ENCODE measurements around the gene ABCC11. TPM values are rescaled to one million over a fixed set of nuclear protein-coding genes. Genes with fewer than 3 reads are reported as not detected.
"Not testable (repeated sequence)": the region's sequence is repeated elsewhere in the genome, so short reads cannot be mapped to it uniquely, and the experiment has no call there.

The ABCC11 gene
- polyA plus RNA-seq, 1 donor = 0.18 TPM

DNA sequence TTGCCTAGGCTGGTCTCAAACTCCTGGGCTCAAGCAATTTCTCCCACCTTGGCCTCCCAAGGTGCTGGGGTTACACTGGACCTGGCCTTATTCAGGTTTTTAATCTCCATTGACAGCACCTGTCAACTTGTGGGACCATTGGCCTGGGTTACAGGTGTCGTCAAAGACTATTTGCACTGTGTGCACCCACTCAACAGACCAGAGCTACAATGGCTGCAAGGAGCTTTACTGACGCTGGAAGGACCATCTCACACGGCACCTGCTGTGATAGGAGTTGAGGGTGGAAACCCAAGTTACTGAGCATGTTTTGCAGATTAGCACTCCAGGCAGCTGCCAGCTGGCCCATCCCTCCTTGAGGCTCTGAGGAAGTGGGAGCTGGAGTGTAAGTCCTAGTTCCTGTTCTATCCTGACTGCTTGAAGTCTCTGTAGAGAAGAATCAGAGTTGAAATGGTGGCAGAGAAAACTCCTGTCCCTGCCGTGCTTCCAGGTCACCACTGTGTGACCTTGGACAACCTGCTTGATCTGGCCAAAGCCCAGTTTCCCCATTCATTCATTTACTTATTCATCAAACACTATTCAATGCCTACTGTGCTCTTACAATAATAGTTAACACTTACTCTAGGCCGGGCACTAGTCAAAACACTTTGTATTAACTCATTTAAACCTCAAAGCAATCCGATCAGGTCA lies 45.7 kb downstream of the ABCC11 start:
- no peak for DNase-seq (ENCODE audit: low read depth)

DNA sequence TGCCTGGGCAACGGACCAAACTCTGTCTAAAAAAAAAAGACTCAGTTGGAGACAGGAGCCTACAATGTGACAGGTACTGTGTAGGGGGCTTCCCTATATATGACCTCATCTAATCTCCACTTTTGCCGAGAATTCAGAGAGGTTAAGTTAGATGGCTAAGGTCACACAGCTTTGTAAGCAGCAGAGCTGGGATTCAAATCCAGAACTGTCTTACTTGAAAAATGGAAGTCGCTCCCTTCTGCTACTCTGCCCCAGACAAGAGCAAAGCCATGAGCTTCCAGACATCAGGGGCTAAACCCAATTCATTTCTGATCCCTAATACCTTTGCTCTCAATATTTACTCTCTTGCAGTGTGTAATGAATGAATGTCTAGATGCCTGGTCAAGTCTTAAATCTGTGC lies 50.0 kb downstream of the ABCC11 start:
- DNase-seq (ENCODE audit: low read depth) = no peak

DNA sequence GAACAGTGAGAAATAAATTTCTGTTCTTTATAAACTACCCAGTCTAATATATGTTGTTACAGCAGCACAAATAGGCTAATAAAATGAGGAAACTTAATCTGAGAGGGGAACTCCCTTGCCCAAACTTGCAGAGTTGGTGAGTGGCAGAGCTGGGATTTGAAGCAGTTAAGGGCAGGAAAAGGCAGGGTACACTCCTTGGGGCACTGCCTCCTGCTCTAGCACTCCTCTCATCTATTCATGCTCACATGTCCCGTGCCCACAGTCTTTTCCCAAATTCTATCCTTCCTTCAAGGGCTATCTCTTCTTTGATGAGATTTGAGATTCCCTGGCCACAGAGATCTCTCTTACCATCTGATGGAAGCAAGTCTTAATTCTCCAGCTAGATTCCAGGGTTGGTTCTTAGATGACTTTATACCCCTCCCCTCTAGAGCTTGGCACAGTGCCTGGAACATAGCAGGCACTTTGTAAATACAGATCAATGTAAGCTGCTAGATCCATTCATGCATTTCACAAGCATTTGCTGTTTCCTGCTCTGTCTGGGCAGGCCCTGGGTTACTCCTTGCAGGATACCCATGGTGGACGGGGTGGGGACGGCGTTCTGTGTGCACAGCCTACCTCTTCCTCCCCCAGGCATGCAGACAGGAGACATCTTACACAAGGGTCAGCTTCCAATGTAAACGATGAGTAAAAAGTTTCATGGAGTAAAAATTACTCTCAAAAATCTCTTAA lies 52.3 kb downstream of the ABCC11 start:
- DNase-seq (ENCODE audit: low read depth) = no peak

DNA sequence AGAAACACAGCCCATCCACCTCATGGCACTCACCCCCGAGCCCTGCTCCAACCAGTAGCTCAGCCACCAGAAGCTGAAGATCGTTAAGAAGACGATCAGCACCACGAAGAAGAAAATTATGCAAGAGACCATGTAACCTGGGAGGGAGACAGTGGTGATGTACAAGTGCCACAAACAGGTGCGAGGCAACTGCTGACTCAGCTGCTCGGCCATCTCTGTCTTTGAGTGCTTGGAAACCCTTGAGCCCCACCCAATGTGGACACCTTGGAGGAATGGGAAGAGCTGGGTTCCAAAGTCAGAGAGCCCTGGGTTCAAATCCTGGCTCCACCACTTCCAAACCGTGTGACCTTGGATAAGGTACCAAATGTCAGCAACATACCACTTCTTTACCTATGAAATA lies 53.5 kb downstream of the ABCC11 start:
- DNase-seq (ENCODE audit: low read depth) = no peak

DNA sequence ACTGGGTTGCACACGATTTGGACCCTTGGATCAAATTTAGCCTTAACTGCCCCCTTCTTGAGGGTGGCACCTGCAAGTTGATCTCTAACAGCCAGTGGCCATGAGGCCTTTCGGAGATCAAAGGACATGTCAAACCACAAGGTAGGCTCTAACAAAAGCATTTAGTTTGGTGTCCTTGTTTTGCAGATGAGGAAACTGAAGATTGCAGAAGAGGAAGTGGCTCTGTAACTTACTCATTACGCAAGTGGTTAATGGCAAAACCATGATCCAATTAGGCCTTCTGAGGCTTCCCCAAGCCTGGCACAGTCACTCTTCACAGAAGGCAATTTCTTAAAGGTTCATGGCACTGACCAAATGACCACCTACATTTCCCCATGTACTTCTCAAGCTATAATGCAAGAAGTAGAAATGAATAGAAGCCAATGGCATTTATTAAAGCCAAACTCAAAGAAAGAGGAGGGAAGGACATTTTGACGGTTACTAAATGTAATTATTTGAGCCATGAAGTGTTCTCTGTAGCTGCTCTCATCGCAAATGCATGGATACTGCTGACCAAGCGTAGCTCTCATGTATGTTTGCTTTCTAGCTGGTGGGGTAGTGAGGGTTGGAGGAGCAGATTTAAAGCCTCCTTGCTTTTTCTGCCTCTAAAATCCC lies 58.8 kb downstream of the ABCC11 start:
- no peak for DNase-seq (ENCODE audit: low read depth)

DNA sequence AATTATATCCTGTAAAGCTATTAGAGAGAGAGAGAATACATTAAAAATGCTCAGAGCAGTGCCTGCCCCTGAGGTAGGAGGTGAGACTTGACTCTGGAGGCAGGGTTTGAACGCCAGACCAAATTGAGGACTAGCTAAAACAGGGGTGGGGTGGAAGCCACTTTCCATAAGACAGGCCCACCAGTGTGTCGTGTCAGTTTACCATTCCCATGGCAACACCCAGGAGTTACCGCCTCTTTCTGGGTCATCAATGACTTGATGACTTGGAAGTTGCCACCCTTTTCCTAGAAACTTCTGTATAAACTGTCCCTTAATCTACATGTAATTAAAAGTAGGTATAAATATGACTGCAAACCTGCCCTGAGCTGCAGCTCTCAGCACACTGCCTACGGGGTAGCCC lies 59.6 kb downstream of the ABCC11 start:
- DNase-seq (ENCODE audit: low read depth) = no peak

DNA sequence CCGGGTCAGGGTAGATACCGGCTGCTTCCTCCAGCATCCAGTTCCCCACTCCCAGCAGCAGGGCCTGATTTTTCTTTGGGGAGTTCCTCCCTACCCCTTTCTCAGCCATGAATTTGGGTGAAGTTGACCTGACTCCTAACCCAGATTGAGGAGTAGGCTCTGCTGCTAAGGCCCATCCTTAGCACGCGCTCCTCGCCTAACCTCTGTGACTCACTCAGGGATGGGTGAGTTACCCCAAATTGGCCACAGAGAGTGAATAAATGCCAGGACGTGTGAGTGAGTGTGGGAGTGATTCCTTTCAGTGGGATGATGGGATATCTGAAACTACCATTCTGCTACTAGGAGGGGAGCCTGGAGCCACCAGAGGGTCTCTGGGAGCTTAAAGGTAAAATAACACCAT lies 62.7 kb downstream of the ABCC11 start:
- no peak for DNase-seq (ENCODE audit: low read depth)

DNA sequence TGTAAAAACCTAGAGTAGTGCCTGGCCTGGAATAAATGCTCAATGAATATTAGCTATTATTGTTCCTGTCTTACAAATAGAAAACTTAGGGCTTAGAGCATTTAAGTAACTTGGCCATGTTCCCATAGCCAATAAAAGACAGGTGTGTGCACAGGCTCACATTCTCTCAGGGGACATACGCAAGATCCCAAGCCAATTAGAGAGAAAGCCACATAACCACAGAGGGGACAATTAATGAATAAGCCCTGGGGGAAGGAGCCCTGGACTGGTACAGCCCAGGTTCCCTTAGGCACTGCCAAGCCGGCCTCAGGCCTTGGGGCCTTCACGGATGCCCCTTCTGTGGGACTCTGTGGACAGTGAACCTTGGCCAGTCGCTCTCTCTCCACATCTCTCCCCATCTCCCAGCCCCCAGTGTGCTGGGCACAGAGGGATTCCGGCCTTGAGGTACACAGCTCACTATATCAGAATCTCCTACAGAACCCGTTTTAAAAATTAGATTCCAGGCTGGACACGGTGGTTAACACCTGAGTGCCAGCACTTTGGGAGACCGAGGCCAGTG lies 64.3 kb downstream of the ABCC11 start:
- no peak for DNase-seq (ENCODE audit: low read depth)

DNA sequence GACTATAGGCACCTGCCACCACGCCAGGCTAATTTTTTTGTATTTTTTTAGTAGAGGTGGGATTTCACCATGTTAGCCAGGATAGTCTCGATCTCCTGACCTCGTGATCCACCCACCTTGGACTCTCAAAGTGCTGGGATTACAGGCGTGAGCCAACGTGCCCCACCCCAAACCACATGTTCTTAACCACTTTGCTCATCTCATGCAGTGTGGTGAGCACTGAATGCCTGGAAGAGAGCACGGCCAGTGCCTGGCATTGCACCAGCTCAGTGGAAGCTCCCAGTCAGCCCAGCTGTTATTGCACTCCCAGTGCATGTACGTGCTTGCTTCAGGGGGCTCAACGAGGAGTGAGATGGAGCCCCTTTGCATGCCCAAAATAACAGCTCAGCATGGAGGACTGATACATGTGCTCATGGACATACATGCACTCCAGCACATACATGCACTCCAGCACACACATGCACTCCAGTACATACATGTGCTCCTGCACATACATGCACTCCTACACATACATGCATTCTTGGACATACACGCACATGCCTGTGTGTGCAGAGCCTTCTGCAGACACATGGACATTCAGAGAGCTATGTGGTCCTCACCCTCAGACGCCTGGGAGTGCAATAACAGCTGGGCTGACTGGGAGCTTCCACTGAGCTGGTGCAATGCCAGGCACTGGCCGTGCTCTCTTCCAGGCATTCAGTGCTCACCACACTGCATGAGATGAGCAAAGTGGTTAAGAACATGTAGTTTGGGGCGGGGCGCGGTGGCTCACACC lies 65.4 kb downstream of the ABCC11 start:
- not testable (repeated sequence) for DNase-seq (ENCODE audit: low read depth)

DNA sequence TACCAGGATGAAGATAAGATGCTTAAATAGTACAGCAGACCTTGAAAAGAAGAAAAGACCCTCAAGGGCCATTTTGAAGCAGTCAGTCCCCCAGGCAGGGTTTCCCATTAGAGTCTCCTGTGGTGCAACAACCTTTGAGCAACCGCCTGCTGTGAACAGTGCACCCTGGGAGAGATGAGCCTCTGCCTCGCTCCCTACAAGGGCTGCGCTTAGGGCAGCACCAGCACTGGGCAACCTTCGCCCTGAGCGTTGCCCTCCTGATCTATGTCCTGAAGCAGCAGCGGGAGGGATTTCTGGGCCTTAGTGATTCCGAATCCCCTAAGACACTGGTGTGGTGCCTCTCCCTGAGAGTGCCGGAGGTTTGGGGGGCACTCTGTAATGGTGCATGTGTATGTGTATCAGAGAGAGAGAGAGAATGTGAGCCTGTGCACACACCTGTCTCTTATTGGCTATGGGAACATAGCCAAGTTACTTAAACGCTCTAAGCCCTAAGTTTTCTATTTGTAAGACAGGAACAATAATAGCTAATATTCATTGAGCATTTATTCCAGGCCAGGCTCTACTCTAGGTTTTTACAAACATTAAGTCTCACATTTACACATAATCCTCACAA lies 66.4 kb downstream of the ABCC11 start:
- DNase-seq (ENCODE audit: low read depth) = no peak

DNA sequence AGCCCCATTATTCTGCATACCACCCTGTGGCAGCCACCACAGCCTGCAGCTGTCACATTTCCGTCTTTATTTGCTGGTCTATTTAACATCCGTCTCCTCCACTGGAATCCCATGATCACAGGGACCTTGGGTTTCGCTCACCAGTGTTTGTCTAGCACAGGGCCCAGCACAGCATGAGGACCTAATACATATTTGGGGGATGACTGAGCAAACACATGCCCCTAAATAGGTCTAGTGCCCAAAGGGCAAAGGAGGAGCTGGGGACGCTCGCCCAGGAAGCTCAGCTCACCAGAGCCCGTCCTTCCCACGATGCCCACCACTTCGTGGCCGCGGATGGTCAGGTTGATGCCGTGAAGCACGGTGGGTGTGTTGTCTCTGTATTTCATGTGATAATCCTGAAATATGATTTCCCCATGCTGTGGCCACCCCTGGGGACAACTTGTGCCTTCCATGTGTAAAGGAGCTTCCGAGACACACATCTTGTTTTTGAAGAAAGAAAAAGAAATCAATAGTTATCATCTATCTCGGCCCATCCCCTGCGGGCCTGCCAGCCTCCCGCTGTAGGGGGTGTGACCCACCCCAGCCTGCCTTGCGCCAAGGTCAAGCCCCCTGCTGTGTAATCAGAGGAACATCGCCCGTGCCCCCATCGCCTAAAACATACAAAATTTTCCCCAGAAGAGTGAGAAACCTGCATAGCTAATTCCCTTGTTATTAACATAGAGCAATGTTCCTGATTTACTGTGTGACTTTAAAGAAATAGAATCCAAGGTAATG lies 70.5 kb downstream of the ABCC11 start:
- no peak for DNase-seq (ENCODE audit: low read depth)

DNA sequence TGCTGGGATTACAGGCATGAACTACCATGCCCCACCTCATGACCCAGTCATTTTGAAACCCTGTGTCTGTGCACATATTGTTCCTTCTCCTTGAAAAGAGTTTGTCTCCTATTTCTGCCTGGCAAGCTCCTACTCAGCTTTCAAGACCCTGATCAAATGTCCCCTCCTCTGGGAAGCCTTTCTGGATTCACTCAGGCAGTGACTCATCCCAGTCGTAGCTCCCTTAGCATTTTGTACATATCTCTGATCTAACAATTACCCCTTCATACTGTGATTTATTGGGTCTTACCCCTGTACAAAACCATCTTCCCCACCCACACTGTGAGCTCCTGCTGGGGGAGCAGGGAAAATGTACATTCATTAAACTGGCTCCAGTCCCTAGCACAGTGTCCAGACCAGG lies 73.5 kb downstream of the ABCC11 start:
- no peak for DNase-seq (ENCODE audit: low read depth)

DNA sequence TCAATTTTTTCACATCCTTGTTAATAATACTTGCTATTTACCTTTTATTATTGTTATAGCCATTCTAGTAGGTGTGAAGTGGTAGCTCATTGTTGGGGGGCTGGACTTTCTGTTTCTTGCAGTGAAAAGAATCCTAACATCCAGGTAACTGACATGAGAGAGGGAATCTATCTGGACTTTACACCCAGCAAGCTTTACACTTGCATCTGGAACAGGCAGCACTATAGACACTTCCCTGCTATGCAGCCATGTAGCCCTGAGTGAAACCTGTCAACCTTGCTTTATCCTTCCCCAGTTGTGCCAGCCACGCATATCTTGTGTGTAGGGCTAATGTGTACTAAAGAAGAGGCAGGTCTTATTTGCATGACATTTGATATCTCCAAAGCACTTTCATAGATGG lies 74.7 kb downstream of the ABCC11 start:
- DNase-seq (ENCODE audit: low read depth) = no peak

DNA sequence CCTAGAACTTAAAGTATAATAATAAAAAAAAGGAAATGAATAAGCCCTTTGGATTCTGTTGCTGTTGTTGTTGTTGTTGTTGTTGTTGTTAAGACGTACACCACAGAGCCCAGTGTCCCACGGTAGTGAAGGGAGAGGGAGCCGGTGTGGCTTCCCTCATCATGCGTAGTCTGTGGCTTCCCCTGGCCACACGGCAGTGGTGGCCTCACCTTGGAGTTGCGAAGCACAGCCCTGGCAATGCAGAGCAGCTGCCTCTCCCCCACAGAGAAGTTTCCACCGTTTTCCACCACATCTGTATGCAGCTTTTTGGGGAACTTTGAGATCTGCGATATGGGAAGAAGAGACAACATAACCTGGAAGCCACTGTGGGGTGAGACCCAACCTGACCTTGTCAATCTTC lies 77.4 kb downstream of the ABCC11 start:
- no peak for DNase-seq (ENCODE audit: low read depth)

DNA sequence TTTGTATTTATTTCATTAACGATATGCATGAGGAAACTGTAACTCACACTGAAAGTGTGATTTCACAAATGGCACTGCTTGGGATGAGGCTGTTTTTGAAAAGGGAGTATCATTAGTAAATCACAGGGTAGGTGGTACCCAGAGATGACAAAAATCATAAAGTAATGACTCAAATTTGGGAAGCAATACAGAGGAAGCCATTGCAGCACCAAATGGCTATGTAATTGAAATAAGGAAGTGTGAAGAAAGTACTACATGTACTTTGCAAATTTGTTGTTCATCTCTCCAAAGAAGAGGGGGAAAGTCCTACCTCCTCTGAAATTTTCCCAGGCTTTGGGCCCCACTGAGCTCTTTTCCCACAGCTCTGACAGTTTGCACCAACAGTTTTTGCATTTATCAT lies 79.3 kb downstream of the ABCC11 start:
- no peak for DNase-seq (ENCODE audit: low read depth)

DNA sequence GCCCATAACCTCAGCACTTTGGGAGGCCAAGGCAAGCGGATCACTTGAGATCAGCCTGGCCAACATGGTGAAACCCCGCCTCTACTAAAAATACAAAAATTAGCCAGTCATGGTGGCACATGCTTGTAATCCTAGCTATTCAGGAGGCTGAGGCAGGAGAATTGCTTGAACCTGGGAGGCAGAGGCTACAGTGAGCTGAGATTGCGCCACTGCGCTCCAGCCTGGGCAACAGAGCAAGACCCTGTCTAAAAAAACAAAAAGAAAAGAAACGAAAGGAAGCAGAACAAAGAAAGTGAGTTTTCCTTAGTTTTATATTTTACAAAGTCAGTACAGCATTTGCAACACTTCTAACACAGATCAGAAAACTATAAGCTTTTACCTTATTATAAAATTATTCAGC lies 80.7 kb downstream of the ABCC11 start:
- DNase-seq (ENCODE audit: low read depth) = not testable (repeated sequence)

DNA sequence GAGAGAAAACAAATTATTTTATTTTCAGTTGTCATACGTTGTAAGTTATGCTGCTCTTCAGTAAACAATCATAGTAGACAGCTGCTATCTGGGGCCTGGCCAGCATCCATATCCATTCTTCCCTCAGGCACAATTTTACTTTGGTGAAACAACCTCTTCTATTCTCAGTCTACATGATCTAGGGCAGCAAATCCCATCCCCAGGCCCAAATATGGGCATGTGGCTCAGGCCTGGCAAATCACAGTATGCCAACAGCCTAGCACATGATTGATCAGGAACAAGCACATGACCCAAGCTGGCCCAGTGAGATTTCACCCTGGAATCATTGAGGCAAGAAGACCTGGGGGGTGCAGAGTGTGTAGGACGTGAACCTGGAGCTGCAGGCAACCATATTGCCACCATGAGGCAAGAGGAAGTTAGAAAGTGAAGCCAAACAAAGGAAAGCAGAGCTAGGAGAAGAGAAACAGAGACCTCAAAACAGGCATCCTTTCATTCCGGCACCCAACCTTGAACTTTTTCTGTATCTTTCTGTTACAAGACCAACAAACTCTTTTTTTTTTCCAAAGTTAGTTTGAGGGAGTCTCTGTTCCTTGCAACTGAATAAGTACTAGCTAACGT lies 81.3 kb downstream of the ABCC11 start:
- no peak for DNase-seq (ENCODE audit: low read depth)

DNA sequence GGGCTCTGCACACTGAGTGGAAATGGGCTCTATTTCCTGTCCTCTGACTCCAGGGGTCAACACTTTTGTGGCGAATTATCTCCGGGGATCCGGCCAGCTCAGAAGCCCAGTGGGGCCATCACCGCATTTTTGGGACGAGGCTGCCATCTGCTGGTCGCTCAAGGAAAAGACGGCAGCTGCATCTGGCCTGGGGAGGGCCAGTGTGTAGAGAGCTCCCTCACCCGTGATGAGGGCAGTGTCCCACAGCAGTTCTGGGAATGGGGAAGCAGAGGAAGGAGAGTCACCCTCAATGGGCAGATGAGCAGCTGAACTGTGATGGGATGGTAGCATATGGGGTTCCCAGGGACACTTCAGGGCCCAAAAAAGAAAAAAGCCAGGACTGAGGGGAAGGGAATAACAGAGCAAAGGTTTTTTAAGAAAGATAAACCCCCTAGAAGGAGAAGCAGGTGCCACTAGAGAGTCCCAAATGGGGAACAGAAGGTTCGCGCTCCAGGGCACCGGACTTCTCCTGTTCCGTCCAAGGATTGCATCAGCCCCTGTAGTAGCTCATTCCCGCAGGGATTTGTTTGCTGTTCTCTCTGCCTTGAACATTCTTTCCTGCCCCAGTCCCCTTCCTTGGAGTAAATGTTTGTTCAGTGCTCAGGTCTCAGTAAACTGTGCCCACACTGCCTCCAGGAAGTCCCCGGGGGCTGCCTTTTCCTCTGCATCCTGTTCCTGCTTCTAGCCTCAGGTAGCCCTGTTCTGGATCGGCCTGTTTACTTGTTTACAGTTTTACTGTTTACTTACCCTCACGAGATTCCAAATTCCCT lies 82.2 kb downstream of the ABCC11 start:
- DNase-seq (ENCODE audit: low read depth) = peak; percentile 8

DNA sequence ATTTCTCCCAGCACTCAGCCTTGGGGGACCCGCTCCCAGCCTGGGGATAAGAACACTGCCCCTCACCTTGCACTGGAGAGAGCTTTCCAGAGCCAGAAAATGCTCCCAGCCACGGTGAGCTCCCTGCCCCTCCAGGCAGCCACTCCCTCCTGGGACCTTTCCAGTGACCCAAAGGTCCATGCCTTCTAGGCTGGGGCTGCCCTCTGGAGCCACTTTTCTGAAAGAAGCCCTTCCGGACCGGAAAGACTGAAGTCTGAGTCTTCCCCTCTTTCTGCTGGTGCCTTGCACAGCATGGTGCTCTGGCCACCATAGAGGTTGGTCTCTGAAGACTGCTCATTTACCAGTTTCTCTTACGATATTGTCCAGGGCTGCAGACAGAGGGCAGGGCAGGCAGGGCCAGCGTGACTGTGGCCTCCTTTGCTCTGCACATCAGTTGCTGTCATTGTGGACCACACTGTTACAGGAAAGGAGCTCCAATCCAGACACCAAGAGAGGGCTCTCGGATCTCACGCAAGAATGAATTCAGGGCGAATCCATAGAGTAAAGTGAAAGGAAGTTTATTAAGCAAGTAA lies 84.4 kb downstream of the ABCC11 start:
- no peak for DNase-seq (ENCODE audit: low read depth)
